Ectodermal cell (in vitro differentiated cells): ENCODE measurements around the gene PPA2.

Source experiments
- H3K27ac ChIP-seq: 2 replicates; pipeline ENCODE4 v1.7.0; 2013; ENCODE audit warnings: mild to moderate bottlenecking, low read depth, low read length; ENCODE audit not compliant: insufficient read depth, poor library complexity, severe bottlenecking
- H3K27me3 ChIP-seq: 2 replicates; pipeline ENCODE4 v1.7.0; 2013; ENCODE audit warnings: mild to moderate bottlenecking, low read length; ENCODE audit not compliant: insufficient read depth, control insufficient read depth, poor library complexity, severe bottlenecking
- H3K36me3 ChIP-seq: one replicate; pipeline ENCODE4 v1.7.0; 2013; ENCODE audit warnings: low read length; ENCODE audit not compliant: control insufficient read depth, insufficient read depth
- H3K4me1 ChIP-seq: one replicate; pipeline ENCODE4 v1.7.0; 2013; ENCODE audit warnings: low read length; ENCODE audit not compliant: control insufficient read depth, insufficient read depth
- H3K4me3 ChIP-seq: 2 replicates; pipeline ENCODE4 v1.7.0; 2013; ENCODE audit warnings: low read depth, low read length, control low read depth; ENCODE audit not compliant: insufficient read depth
- H3K9me3 ChIP-seq: 2 replicates; pipeline ENCODE4 v1.7.0; 2013; ENCODE audit warnings: mild to moderate bottlenecking, low read length, moderate library complexity; ENCODE audit not compliant: control insufficient read depth
- WGBS, 2 experiments: methylation state at CpG; one replicate each; pipeline ENCODE4 v1.1.7; 2013; ENCODE audit warnings: missing lambda C conversion rate in 2 of 2; 5-methylcytosine and 5-hydroxymethylcytosine counted together

Gene PPA2

GRCh38 chr4:105357258-105357980 is 116.4 kb downstream of the PPA2 start:
- H3K9me3 ChIP-seq = no peaks in the 10 kb centered on the region

GRCh38 chr4:105356194-105356593 is 117.7 kb downstream of the PPA2 start:
- peaks cover 9% of the 10 kb centered on the region for H3K36me3 ChIP-seq
- WGBS, 2 experiments = 90 to 100% methylated on average over 1 of the region's 1 CpG

More at GRCh38 chr4:105357258-105357980, 116.4 kb downstream of the PPA2 start:
- H3K4me3 ChIP-seq = no peak overlapping the region
- peaks cover 9% of the 10 kb centered on the region for H3K36me3 ChIP-seq
- no peaks in the 10 kb centered on the region for H3K27me3 ChIP-seq
- peaks cover 4% of the 10 kb centered on the region for H3K4me1 ChIP-seq
- no peak overlapping the region for H3K27ac ChIP-seq

GRCh38 chr4:105352826-105353225 is 121.0 kb downstream of the PPA2 start:
- Histone ChIP-seq H3K27ac (no peak overlapping the region), H3K4me3 (no peak overlapping the region)
- 92 to 93% methylated on average over 2 to 3 of the region's 3 CpGs for WGBS, 2 experiments

More at GRCh38 chr4:105356194-105356593, 117.7 kb downstream of the PPA2 start:
- H3K4me1 ChIP-seq = no peaks in the 10 kb centered on the region
- H3K9me3 ChIP-seq = no peaks in the 10 kb centered on the region
- H3K27ac ChIP-seq = no peak overlapping the region
- H3K27me3 ChIP-seq = no peaks in the 10 kb centered on the region
- no peak overlapping the region for H3K4me3 ChIP-seq

DNA sequence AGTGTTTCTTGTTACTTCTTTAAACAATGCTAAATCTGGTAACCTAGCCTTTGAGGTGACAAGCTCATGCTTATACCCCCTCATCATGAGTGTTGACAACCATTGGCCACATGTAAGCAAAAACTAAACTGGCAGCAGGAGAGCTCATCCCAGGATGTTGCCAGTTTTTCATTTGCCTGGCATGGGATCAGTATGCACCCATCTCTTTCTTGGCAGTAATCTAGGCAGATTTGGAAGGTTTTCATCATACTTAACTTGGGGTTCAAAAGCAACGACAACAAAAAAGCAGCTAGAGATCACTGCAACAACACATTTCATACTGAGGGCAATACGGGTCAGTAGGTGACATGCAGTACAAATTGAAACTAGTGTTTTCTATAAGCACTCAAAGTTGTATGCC is 122.0 kb downstream of the PPA2 start:
- H3K27me3 ChIP-seq = no peaks in the 10 kb centered on the region

More at GRCh38 chr4:105352826-105353225, 121.0 kb downstream of the PPA2 start:
- Histone ChIP-seq H3K4me1 (no peaks in the 10 kb centered on the region), H3K9me3 (no peaks in the 10 kb centered on the region), H3K27me3 (no peaks in the 10 kb centered on the region), H3K36me3 (no peaks in the 10 kb centered on the region)

GRCh38 chr4:105350859-105351490 is 122.9 kb downstream of the PPA2 start:
- Histone ChIP-seq H3K36me3 (no peaks in the 10 kb centered on the region), H3K4me1 (no peaks in the 10 kb centered on the region), H3K9me3 (no peaks in the 10 kb centered on the region), H3K27ac (no peak overlapping the region), H3K4me3 (no peak overlapping the region), H3K27me3 (no peaks in the 10 kb centered on the region)
- WGBS, 2 experiments = 100% methylated on average over 1 of the region's 1 CpG

More for the DNA sequence above, 122.0 kb downstream of the PPA2 start:
- H3K36me3 ChIP-seq = no peaks in the 10 kb centered on the region
- H3K9me3 ChIP-seq = no peaks in the 10 kb centered on the region
- no peak overlapping the region for H3K27ac ChIP-seq
- H3K4me3 ChIP-seq = no peak overlapping the region
- whole genome bisulfite sequencing, 2 experiments = 96 to 97% methylated on average over 2 of the region's 2 CpGs
- H3K4me1 ChIP-seq = no peaks in the 10 kb centered on the region

GRCh38 chr4:105348719-105349118 is 125.1 kb downstream of the PPA2 start:
- H3K27me3 ChIP-seq = no peaks in the 10 kb centered on the region
- no peaks in the 10 kb centered on the region for H3K9me3 ChIP-seq
- no peaks in the 10 kb centered on the region for H3K36me3 ChIP-seq
- no peak overlapping the region for H3K27ac ChIP-seq
- no peak overlapping the region for H3K4me3 ChIP-seq
- no peaks in the 10 kb centered on the region for H3K4me1 ChIP-seq
- 95 to 100% methylated on average over 1 of the region's 1 CpG for WGBS, 2 experiments

DNA sequence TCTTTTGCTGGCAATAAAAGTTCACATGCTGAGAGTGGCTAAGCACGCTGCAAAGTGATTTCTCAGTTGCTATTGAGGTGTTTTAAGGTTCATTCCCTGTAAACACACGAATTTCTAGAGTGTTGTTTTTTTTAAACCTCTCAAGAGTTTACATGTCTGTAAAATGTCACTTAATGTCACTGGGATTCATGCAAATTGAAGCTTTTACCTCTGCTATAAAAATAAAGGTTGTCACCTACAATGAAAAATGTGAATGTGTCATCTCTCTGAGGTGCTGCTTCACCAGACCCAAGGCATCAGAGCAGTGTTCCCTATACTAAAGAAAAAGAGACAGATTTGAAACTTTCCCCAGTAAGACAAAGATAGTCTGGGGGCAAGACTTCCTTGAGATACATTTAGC is 127.0 kb downstream of the PPA2 start:
- WGBS, 2 experiments = 87 to 91% methylated on average over 2 of the region's 2 CpGs
- no peaks in the 10 kb centered on the region for H3K27me3 ChIP-seq
- H3K4me1 ChIP-seq = no peaks in the 10 kb centered on the region
- no peak overlapping the region for H3K27ac ChIP-seq
- H3K4me3 ChIP-seq = no peak overlapping the region
- no peaks in the 10 kb centered on the region for H3K9me3 ChIP-seq
- H3K36me3 ChIP-seq = no peaks in the 10 kb centered on the region

GRCh38 chr4:105345838-105346237 is 128.0 kb downstream of the PPA2 start:
- Histone ChIP-seq H3K27ac (no peak overlapping the region), H3K27me3 (no peaks in the 10 kb centered on the region), H3K36me3 (no peaks in the 10 kb centered on the region), H3K4me3 (no peak overlapping the region), H3K9me3 (no peaks in the 10 kb centered on the region), H3K4me1 (no peaks in the 10 kb centered on the region)
- no CpG with 5 or more reads among the region's 2 CpGs for WGBS, 2 experiments

DNA sequence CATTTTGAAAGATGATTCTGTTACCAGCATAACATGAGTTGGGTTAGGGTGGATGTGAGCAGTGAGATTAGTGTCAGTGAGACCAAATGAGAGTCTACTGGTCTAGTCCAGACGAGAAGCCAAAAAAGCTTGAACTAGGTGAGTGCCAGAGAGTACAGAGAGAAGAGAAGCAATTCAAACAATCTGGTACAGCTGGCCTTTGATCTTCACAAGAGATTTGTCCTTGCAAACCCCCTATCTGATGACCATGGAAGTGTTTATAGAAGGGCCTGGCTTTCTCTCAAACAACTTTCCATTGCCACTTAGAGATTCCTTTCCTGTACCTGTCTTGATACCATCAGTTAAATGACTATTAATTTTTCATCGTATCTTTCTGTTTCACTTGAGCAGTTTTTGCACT is 128.5 kb downstream of the PPA2 start:
- Histone ChIP-seq H3K9me3 (no peaks in the 10 kb centered on the region), H3K27ac (no peak overlapping the region), H3K4me3 (no peak overlapping the region), H3K27me3 (no peaks in the 10 kb centered on the region), H3K36me3 (no peaks in the 10 kb centered on the region), H3K4me1 (no peaks in the 10 kb centered on the region)
- WGBS, 2 experiments = 92 to 94% methylated on average over 2 of the region's 2 CpGs

- Histone ChIP-seq H3K4me3 (no peak overlapping the region), H3K27ac (no peak overlapping the region), H3K36me3 (no peaks in the 10 kb centered on the region), H3K4me1 (no peaks in the 10 kb centered on the region), H3K9me3 (no peaks in the 10 kb centered on the region), H3K27me3 (no peaks in the 10 kb centered on the region)
Observed at GRCh38 chr4:105344141-105344540, 129.7 kb downstream of the PPA2 start.
